ENCODE measurements around the gene BCL11A.

- TF ChIP-seq, protein P1, sequence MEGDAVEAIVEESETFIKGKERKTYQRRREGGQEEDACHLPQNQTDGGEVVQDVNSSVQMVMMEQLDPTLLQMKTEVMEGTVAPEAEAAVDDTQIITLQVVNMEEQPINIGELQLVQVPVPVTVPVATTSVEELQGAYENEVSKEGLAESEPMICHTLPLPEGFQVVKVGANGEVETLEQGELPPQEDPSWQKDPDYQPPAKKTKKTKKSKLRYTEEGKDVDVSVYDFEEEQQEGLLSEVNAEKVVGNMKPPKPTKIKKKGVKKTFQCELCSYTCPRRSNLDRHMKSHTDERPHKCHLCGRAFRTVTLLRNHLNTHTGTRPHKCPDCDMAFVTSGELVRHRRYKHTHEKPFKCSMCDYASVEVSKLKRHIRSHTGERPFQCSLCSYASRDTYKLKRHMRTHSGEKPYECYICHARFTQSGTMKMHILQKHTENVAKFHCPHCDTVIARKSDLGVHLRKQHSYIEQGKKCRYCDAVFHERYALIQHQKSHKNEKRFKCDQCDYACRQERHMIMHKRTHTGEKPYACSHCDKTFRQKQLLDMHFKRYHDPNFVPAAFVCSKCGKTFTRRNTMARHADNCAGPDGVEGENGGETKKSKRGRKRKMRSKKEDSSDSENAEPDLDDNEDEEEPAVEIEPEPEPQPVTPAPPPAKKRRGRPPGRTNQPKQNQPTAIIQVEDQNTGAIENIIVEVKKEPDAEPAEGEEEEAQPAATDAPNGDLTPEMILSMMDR (IDR thresholded peaks at IDR 0.05), result no peak
- no peak for TF ChIP-seq POLR2AphosphoS5 (IDR thresholded peaks at IDR 0.05)
These were observed 41.3 kb downstream of the BCL11A start for GRCh38 chr2:60512062-60512622.
